Measurements from ENCODE around the gene FSCN2. TPM values are rescaled to one million over a fixed set of nuclear protein-coding genes. Genes with fewer than 3 reads are reported as not detected.

The FSCN2 gene
- total and polyA plus RNA-seq, 2 of the 4 experiments (the other 2 are of a cell fraction), result 0.18 to 0.84 TPM

DNA sequence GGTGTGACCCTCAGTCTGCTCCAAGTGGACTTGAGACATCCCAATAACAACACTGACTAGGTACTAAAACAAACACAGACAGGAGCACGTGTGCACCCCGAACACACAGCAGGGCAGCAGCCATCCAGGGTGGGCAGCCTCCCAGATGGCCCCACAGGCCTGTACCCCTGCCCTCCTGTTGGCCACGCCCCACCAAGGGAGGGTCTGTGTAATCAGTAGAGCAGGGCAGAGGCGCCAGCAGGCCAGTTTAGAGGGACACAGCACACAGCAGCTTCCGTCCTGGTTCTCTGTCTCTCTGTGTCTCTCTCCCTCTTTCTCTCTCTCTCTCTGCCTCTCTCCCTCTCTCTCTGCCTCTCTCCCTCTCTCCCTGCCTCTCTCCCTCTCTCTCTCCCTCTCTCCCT lies 37.0 kb upstream of the FSCN2 start:
- Histone ChIP-seq H3K56ac (ENCODE audit: extremely low read depth, insufficient read depth, low read length) (no peak overlapping the region), H2BK120ac (ENCODE audit: low read depth, low read length) (no peak overlapping the region), H3K4me2 (ENCODE audit: low read depth, low read length) (no peak overlapping the region), H2BK5ac (ENCODE audit: low read depth, low read length, poor library complexity, severe bottlenecking) (no peak overlapping the region), H3K36me3 (ENCODE audit: control insufficient read depth, insufficient read depth, low read length) (no peaks in the 10 kb centered on the region), H3K79me1 (ENCODE audit: low read depth in 1 of 2, low read length in 2 of 2) (peaks cover 2 to 3% of the 10 kb centered on the region in 2 experiments; a peak in 2 of 4 replicates), H3K9ac (ENCODE audit: low read depth, low read length) (no peak overlapping the region), H2AK9ac (replicated peaks; ENCODE audit: low read depth, low read length, poor library complexity) (peak overlapping the region; percentile 85), H3K23ac (ENCODE audit: low read depth, low read length) (no peak overlapping the region), H2AFZ (replicated peaks; ENCODE audit: low read length, poor library complexity) (peak overlapping the region; percentile 72), H3K9me3 (ENCODE audit: control insufficient read depth, insufficient read depth, low read length) (no peaks in the 10 kb centered on the region), H3K4ac (ENCODE audit: low read depth, low read length) (no peak overlapping the region), H2AK5ac (ENCODE audit: low read depth, low read length) (no peak overlapping the region), H3K4me3 (ENCODE audit: insufficient read depth, low read depth, low read length) (no peak overlapping the region), H4K91ac (ENCODE audit: insufficient read depth, low read depth, low read length) (no peak overlapping the region), H4K20me1 (ENCODE audit: insufficient read depth, low read length) (no peaks in the 10 kb centered on the region), H3K27ac (ENCODE audit: insufficient read depth, low read length) (no peak overlapping the region), H2BK15ac (ENCODE audit: low read depth, low read length) (no peak overlapping the region), H4K8ac (ENCODE audit: low read depth in 2 of 2, low read length in 2 of 2) (no peak overlapping the region), H4K5ac (ENCODE audit: low read depth, low read length) (no peak overlapping the region), H3K9me1 (ENCODE audit: insufficient read depth, low read length) (peaks cover 2% of the 10 kb centered on the region), H3K27me3 (ENCODE audit: control insufficient read depth, insufficient read depth, low read length) (peaks cover 18% of the 10 kb centered on the region), H3K18ac (ENCODE audit: low read depth, low read length) (no peak overlapping the region), H3K4me1 (ENCODE audit: control insufficient read depth, insufficient read depth, low read length) (peaks cover 4% of the 10 kb centered on the region; the same call in 1 of the 2 replicates), H3K14ac (replicated peaks; ENCODE audit: low read depth, low read length) (no peak overlapping the region), H2BK20ac (ENCODE audit: low read depth, low read length) (no peak overlapping the region)
- TF ChIP-seq MAZ (IDR thresholded peaks at IDR 0.05; ENCODE audit: borderline replicate concordance, low read depth, low read length) (no peak), RCOR1 (IDR thresholded peaks at IDR 0.05; ENCODE audit: insufficient replicate concordance, low read length) (no peak), FOS (IDR thresholded peaks at IDR 0.05; ENCODE audit: low read depth, low read length) (no peak), CEBPB (IDR thresholded peaks at IDR 0.05; ENCODE audit: low read depth, low read length) (no peak), RFX5 (IDR thresholded peaks at IDR 0.05; ENCODE audit: low read depth, low read length) (no peak), POLR2A (IDR thresholded peaks at IDR 0.05; ENCODE audit: low read depth, low read length) (no peak)
- TF ChIP-seq, protein P1, sequence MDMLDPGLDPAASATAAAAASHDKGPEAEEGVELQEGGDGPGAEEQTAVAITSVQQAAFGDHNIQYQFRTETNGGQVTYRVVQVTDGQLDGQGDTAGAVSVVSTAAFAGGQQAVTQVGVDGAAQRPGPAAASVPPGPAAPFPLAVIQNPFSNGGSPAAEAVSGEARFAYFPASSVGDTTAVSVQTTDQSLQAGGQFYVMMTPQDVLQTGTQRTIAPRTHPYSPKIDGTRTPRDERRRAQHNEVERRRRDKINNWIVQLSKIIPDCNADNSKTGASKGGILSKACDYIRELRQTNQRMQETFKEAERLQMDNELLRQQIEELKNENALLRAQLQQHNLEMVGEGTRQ (IDR thresholded peaks at IDR 0.05; ENCODE audit: low read depth, low read length), result no peak
- CTCF ChIA-PET, result no interaction called here
- no CpG with 5 or more reads among the region's 5 CpGs for WGBS, 2 experiments (ENCODE audit: extremely low coverage in 2 of 2, insufficient read length in 1 of 2)
- dilution Hi-C loops (cut with HindIII; ENCODE audit: low sequenced_read_pairs, unreplicated experiment) (no loop called here), in situ Hi-C loops (cut with MboI; ENCODE audit: low sequenced_read_pairs) (no loop called here), intact Hi-C loops (cut with micrococcal nuclease) (no loop called here)
- DNase-seq, result no peak
- BruUV-seq (replicated peaks), result no TSS peak
- POLR2A ChIA-PET (ENCODE audit: unreplicated experiment), result interaction anchor here (1.2 kb wide), 1 partner anchor 20 kb away, joined by 4 read pairs; no protein-coding TSS in a partner anchor
- ATAC-seq (ENCODE audit: low read depth), result no peak

Data from IMR-90 (cell line).